Psoas muscle (tissue), 8 donors: ENCODE data around the gene ICOSLG. TPM values are rescaled to one million over a fixed set of nuclear protein-coding genes. Genes with fewer than 3 reads are reported as not detected.

Source experiments
- ATAC-seq, 4 donors: fragments of 200-7000 bp; cut with Tn5 transposase; one replicate each; pipeline ENCODE4 v1.9.1; 2020; ENCODE audit warnings: moderate library complexity in 3 of 4, mild to moderate bottlenecking in 2 of 4
- DNase-seq, 2 donors: peaks; one replicate each; pipeline ENCODE4 v3.0.0-alpha.2; 2020
- H3K27ac ChIP-seq: fragments of 200-600 bp; one replicate; pipeline ENCODE4 v1.8.0; 2022
- H3K27me3 ChIP-seq, 3 donors: fragments of 200-600 bp in 1 of 3; one replicate each; pipeline versions ENCODE4 v1.6.1 to v1.8.0; 2013 to 2022; ENCODE audit warnings: low read length in 2 of 3, mild to moderate bottlenecking in 2 of 3, moderate library complexity in 1 of 3; ENCODE audit not compliant: insufficient read depth in 3 of 3
- H3K36me3 ChIP-seq, 2 donors: fragments of 200-600 bp in 1 of 2; one replicate each; pipeline versions ENCODE4 v1.6.1 to v1.8.0; 2013 to 2022; ENCODE audit warnings: low read depth in 1 of 2, mild to moderate bottlenecking in 1 of 2, moderate library complexity in 1 of 2; ENCODE audit not compliant: insufficient read depth in 1 of 2
- H3K4me1 ChIP-seq: fragments of 200-600 bp; one replicate; pipeline ENCODE4 v1.8.0; 2022
- H3K4me3 ChIP-seq: fragments of 200-600 bp; one replicate; pipeline ENCODE4 v1.8.0; 2022; ENCODE audit warnings: mild to moderate bottlenecking
- H3K9me3 ChIP-seq: fragments of 200-600 bp; one replicate; pipeline ENCODE4 v1.8.0; 2022
- CTCF ChIP-seq: fragments of 200-600 bp; IDR thresholded peaks from one replicate; pipeline ENCODE4 v1.8.0; 2022; ENCODE audit warnings: antibody characterized with exemption
- WGBS, 3 donors: extraction: QIAGEN DNeasy Blood & Tissue Kit; methylation state at CpG; one replicate each; pipeline versions ENCODE4 v1.1.6 to v1.1.7; 2013; 5-methylcytosine and 5-hydroxymethylcytosine counted together
- intact Hi-C, 2 donors: fragments of 100-400 bp; cut with DNase I; formaldehyde crosslinking; loops; one replicate each; pipeline versions ENCODE4 v1.11.0 to v1.14.2; 2022
- polyA plus RNA-seq, 3 donors: library from polyadenylated mRNA; stranded (reverse); fragments of 200-250 nt; gene quantifications; one replicate each; pipeline ENCODE4 v1.2.3, GENCODE V29; 2013
- total RNA-seq, 4 donors: library from RNA; stranded (reverse); fragmentation: NEBNext Ultra II Directional in 2 of 4; extraction: Animal tissue kit (Norgen Biotek cat#: 25700) in 2 of 4; gene quantifications; one replicate each; pipeline versions ENCODE4 v1.2.1 to v1.2.4, GENCODE V29; 2021 to 2023
- donor health status: healthy with polysubstance abuse.
- donor health status: DM: no; HTN: no; CAD: no; lungs with moderate emphysema.
- donor health status: Bipolar disorder and iron deficiency.
- donor health status: healthy.
- donor health status: DM: yes; HTN: yes; CAD: no.
- donor health status: DM: no; HTN: no; CAD: no.
- donor health status: DM: no; HTN: no; CAD: no.
- donor health status: DM: yes; HTN: yes; CAD: no.

The ICOSLG gene
- total and polyA plus RNA-seq, 7 donors = 0.27 to 5.9 (median 1.6) TPM

GRCh38 chr21:44261675-44262295 lies 21.0 kb upstream of the ICOSLG start, which contains the start of gene DNMT3L:
TSS of gene DNMT3L (minus strand) at chr21:44261897. CDS start at chr21:44261259, 638 bp downstream.
- no peaks in the 10 kb centered on the region for H3K9me3 ChIP-seq
- no peak for TF ChIP-seq CTCF
- peak in 1 of 2 donors; percentile 34 for DNase-seq
- no peak within 1 kb of the TSS for H3K4me3 ChIP-seq
- no peak for ATAC-seq
- H3K4me1 ChIP-seq = no peaks in the 10 kb centered on the region
- H3K27ac ChIP-seq = no peak within 1 kb of the TSS
- H3K27me3 ChIP-seq = peaks cover 0 to 8% (median 4%) of the 10 kb centered on the region in 3 donors
- intact Hi-C loops = no loop called here
- WGBS, 3 donors = 60 to 74% (median 66%) methylated on average over 13 to 19 of the region's 19 CpGs
- no peaks in the 10 kb centered on the region for H3K36me3 ChIP-seq

GRCh38 chr21:44260791-44261631 lies 20.3 kb upstream of the ICOSLG start:
- Histone ChIP-seq H3K27me3 (peaks cover 0 to 9% (median 4%) of the 10 kb centered on the region in 3 donors), H3K4me1 (no peaks in the 10 kb centered on the region), H3K9me3 (no peaks in the 10 kb centered on the region), H3K27ac (no peak overlapping the region), H3K4me3 (no peak overlapping the region), H3K36me3 (no peaks in the 10 kb centered on the region)
- peak in 1 of 2 donors; percentile 32 for DNase-seq
- 79 to 86% (median 80%) methylated on average over 19 of the region's 19 CpGs for WGBS, 3 donors
- ATAC-seq = no peak
- intact Hi-C loops = no loop called here
- no peak for TF ChIP-seq CTCF

- peaks cover 0 to 11% (median 7%) of the 10 kb centered on the region in 3 donors for H3K27me3 ChIP-seq
- no peak for TF ChIP-seq CTCF
Observed at GRCh38 chr21:44260066-44260465, 19.3 kb upstream of the ICOSLG start.

GRCh38 chr21:44259082-44259705 lies 18.5 kb upstream of the ICOSLG start:
- no peaks in the 10 kb centered on the region for H3K36me3 ChIP-seq
- H3K27ac ChIP-seq = no peak overlapping the region
- TF ChIP-seq CTCF = no peak
- intact Hi-C loops = no loop called here
- H3K4me3 ChIP-seq = no peak overlapping the region
- H3K4me1 ChIP-seq = no peaks in the 10 kb centered on the region
- 74 to 82% (median 79%) methylated on average over 22 of the region's 22 CpGs for WGBS, 3 donors
- H3K27me3 ChIP-seq = peaks cover 0 to 11% (median 7%) of the 10 kb centered on the region in 3 donors
- no peak for ATAC-seq
- no peaks in the 10 kb centered on the region for H3K9me3 ChIP-seq
- DNase-seq = peak in 1 of 2 donors; percentile 15

More at GRCh38 chr21:44260066-44260465, 19.3 kb upstream of the ICOSLG start:
- WGBS, 3 donors = 42 to 57% (median 54%) methylated on average over 4 of the region's 4 CpGs
- Histone ChIP-seq H3K27ac (no peak overlapping the region), H3K4me1 (no peaks in the 10 kb centered on the region), H3K36me3 (no peaks in the 10 kb centered on the region), H3K4me3 (no peak overlapping the region), H3K9me3 (no peaks in the 10 kb centered on the region)
- no peak for DNase-seq
- intact Hi-C loops = no loop called here
- no peak for ATAC-seq
